GM13976 (cell line): ENCODE results near the gene MICAL3.

Source experiments
- DNase-seq: peaks from one replicate; pipeline ENCODE4 v3.0.0; 2012; ENCODE audit warnings: low spot score
- CTCF ChIP-seq: IDR thresholded peaks from 2 replicates; pipeline ENCODE4 v1.5.1; 2012; ENCODE audit warnings: borderline replicate concordance, mild to moderate bottlenecking; ENCODE audit not compliant: insufficient read depth; ENCODE audit errors: extremely low read depth, missing control alignments, control extremely low read depth
- in situ Hi-C: fragments of 300-500 bp; cut with MboI; formaldehyde crosslinking; loops from one replicate; pipeline ENCODE4 v1.12.0; 2022; ENCODE audit warnings: low sequenced_read_pairs, mixed read lengths, inconsistent platforms; ENCODE audit not compliant: unreplicated experiment

The MICAL3 gene

DNA sequence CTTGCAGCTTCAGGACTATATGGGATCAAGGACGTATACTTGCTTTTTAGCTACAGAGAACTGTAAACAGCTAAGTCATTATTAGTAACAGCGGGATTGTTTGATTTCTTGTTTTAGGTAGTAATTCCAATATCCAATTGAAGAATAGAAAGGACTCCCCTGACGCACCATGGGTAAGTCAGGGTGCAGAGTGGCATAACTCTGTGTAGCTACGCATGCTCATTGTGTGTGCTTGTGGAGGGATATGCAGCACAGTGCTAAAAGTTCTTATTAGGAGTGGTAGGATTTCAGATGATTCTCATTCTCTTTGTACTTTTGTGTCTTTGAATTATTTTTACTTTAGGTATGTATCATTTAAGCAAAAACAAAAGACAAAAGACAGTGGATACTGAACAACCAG, 45.7 kb upstream of the MICAL3 start:
- no peak for DNase-seq
- TF ChIP-seq CTCF: no peak
- in situ Hi-C loops: loop anchor here (10.0 kb wide), 1 partner anchor 245 kb away; no protein-coding TSS in a partner anchor

DNA sequence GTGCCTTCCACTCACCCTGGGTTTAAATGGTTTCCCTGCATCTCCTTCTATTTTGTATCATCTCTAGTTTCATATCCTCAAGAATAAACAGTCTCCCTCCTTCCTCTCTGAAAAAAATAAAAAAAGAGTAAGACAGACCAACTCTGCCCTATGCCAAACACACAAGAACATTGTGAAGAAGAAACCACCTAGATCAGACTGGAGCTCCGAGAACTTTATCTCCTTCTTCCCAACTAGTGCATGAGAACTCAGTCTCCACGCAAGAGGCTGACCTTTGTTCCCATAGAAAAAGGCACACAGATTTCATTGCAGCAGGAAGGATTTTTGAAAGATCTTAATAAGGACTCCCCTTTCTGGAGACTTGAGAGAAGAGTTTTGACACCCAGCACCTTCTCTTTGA, 44.7 kb upstream of the MICAL3 start:
- in situ Hi-C loops: no loop called here
- TF ChIP-seq CTCF: no peak
- no peak for DNase-seq

DNA sequence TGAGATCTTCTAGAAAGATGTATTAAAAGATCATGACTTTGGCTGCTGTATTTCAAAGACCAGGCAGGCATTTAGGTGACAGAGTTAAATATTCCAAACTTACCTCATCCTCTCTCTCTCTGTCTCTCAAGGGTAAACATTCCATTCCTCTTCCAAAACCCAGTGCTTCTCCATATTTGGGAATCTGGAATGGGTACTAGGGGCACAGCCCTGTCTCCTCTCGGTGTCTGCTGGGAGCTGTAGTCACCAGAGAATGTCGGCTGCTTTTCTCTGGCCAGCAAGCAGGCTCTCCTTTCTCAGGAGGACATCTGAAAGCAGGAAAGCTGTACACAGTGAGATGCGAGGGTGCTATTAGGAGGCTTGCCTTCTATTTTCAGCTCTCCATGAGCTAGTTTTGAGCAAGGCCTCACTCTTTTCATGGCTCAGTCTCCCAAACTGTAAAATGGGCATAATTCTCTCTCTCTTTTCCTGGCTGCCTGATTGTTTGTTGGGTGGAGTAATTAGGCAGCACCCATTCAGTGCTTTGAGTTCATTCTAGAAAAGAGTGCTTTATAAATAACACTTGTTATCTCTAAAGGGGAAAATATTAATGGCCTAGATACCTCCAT, 44.1 kb upstream of the MICAL3 start:
- in situ Hi-C loops: no loop called here
- no peak for TF ChIP-seq CTCF
- no peak for DNase-seq

DNA sequence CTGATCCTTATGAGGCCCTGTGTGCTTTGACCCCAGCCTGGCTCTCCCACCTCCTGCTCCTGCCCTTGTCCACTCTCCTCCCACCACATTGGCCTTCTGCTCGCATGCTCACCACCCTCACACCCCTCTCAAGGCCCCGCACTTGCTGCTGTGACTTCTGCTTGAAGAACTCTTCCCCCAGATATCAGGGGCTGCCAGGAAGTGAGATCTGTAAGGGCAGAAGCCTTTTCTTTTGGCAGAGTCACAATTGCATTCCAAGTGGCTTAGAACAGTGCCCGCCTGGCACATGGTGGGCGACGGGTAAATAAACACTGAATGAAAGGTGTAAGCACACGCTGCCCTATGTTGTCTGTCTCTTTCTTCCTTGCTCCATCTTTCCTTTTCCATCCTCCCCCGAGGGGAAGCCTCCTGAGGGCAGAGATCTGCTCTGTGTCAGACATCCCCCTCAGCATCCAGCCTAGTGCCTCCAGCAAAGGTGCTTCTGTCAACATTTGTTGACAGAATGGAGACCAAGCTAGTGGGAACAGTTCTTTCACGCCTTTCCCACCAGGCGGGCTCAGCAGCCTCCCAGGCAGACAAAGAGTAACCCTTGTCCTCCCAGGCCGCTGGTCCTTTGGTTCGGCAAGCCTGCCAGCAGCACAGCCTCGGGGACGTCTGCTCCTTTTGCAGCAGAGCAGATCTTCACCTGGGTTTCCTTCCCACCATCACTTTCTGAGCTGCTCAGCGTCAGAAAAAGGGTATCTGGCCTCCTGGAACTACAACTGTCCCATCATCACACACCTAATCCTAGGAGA, 43.4 kb upstream of the MICAL3 start:
- no peak for DNase-seq
- TF ChIP-seq CTCF: no peak
- in situ Hi-C loops: no loop called here

- TF ChIP-seq CTCF: no peak
- in situ Hi-C loops: no loop called here
- no peak for DNase-seq
These were observed 42.8 kb upstream of the MICAL3 start for GRCh38 chr22:18067121-18067520.

DNA sequence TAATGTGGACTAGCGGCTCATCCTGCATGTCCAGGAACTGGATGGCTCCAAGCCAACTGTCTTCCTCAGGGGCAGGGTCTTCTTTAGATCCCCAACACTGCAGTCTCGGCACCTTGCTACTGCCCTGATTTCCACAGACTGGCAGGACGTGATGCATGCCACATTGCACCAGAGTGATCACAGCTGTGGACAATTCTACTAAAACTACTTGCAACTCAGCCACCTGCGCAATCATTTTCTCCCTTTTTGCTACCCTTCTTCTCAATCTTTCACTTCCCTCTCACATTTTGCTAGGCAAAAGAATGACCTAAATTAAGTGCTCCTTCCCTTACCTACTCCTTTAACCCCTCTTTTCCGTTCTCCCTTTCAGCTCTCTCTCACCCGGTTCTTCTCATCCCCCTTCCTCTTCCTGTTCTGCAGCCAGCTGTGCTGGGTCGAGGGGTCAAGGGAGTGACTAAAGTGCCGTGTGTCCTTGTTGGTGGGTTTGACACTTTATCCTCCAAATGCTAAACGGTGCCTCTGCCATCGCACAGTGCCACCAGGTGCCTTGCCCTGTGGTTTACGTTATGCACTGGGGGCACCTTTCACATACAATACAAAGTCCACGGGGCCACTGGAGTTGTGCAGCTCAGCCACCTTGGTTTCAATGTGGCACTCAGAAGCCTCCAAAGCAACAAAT, 42.0 kb upstream of the MICAL3 start:
- TF ChIP-seq CTCF: no peak
- no peak for DNase-seq
- in situ Hi-C loops: no loop called here
